ENCODE results near the gene DENND4A.
A peak's percentile ranks its signal among the peaks of the same experiment; 100 is the strongest.
"Not testable (repeated sequence)": the region's sequence is repeated elsewhere in the genome, so short reads cannot be mapped to it uniquely, and the experiment has no call there.

The DENND4A gene

DNA sequence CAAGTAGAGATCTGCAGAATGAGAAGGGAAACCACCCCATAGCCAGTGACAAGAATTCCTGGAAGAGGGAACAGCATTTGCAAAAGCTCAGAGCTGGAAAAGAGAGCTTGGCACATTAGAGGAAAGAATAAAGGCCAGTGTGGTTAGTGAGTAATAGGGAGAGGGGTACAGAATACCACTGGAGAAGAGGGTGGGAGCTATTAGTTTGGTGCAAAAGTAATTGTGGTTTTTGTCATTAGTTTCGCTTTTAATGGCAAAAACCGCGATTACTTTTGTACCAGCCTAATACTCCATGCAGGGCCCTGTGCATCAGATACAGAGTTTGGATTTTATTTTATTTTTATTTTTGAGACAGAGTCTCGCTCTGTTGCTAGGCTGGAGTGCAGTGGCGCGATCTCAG, 160.6 kb downstream of the DENND4A start:
- no peak for DNase-seq (ENCODE audit: low spot score)

DNA sequence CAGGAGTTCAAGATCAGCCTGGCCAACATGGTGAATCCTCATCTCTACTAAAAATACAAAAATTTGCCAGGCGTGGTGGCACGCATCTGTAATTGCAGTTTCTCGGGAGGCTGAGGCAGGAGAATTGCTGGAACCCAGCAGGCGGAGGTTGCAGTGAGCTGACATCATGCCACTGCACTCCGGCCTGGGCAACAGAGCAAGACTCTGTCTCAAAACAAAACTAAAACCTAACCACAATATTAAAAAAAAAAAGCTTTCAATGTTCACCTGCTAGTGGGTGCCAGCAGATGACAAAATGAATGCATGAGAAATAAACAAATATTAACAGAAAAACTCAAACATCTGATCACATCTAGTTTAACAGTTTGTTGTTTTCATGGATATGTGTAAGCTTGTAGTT, 161.3 kb downstream of the DENND4A start:
- DNase-seq (ENCODE audit: low spot score), result no peak

DNA sequence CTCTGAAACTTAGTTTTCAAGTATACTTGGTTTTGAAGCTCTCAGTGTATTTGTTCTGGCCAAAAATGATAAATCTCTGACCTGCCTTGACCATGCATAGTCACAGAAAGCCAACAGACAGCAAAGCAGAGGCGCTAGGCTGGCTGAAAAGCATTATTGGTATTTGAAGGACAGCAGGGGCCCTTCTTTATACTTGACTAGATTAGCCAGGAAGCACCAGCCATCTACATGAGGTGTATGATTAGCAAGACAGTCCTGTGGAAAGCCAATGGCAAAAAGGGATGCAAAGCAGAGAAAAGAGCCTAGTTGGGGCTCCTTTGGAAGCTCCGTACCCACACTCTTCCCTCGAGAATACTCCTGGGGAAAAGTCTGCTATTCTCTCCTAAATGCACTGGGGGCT, 162.5 kb downstream of the DENND4A start:
- no peak for DNase-seq (ENCODE audit: low spot score)

DNA sequence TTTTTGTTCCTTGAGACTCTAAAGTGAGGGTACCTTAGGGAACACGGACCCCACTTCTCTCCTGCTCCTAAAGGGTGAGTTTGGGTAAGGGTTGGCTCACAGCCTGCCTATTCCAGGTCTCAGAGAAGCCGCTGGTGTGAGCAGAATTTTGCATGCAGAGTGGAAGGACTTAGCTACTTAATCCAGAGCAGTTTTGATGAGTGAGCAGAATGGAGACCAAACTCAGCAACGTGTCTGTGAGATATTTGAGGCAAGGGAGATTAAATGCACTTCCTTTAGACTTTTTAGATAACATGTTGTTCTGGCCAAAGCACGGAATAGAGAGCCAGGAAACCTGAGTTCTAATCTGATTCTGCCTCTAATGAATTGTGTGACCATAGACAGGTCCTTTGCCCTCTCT, 165.2 kb downstream of the DENND4A start:
- DNase-seq (ENCODE audit: low spot score), result no peak

DNA sequence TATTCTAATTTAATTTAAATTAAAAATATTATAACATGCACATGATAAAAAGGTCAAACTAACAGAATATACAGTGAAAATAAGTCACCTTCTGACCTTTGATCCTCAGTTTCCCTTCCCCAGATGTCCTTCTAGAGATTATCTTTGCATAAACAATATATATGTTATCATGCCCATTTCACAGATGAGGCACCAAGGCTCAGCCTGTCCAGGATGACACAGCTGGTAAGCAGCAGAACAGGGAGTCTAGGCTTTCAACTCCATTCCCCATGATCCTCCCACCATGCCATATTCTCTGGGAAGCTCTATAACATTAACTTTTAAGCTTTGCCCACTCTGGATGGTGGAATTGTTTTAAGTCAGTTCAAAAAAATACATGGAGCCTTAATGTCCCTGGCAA, 169.0 kb downstream of the DENND4A start:
- no peak for DNase-seq (ENCODE audit: low spot score)

DNA sequence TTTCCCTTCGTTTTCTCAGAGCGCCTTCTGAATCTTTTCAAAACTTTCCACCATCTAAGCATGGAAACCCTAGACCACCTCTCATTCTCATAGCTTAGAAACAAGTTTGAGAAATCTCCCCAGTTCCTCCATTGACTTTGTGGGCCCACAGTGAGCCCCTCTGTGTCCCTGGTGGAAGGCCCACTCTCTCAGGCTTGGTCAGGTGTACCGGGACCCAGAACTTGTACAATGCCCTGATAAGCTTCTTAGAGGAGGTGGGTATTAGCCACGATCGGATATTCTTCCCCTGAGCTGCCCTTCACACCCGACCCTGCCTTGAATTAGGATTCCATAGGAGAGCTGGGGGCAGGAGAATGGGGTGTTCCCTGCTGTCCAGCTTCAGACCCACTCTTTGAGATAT, 170.5 kb downstream of the DENND4A start, which contains the start of gene SLC24A1:
Gene SLC24A1, plus strand, starts transcription at position 301 of the 400 bp plus-strand sequence. CDS start 2,143 bp downstream, outside the sequence.
- DNase-seq (ENCODE audit: low spot score), result no peak

DNA sequence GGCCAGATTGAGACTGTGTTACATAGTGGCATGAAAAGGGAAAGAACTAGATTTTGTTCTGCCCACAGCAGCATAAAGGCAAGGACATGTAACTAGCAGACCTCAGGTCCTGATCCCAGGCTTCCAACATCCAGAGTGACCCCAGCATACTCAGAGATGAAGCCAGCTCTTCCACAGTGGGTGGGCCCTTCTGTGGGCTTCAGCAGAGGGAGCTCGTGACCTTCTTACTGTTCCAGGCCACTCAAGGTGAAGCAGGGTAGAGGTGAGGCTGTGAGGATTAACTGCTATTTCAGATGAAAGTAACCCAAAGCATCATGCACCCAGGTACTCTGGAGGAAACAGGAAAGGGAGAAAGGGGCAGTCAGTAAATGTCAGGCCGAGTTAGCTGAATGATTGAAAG, 171.3 kb downstream of the DENND4A start:
- no peak for DNase-seq (ENCODE audit: low spot score)

DNA sequence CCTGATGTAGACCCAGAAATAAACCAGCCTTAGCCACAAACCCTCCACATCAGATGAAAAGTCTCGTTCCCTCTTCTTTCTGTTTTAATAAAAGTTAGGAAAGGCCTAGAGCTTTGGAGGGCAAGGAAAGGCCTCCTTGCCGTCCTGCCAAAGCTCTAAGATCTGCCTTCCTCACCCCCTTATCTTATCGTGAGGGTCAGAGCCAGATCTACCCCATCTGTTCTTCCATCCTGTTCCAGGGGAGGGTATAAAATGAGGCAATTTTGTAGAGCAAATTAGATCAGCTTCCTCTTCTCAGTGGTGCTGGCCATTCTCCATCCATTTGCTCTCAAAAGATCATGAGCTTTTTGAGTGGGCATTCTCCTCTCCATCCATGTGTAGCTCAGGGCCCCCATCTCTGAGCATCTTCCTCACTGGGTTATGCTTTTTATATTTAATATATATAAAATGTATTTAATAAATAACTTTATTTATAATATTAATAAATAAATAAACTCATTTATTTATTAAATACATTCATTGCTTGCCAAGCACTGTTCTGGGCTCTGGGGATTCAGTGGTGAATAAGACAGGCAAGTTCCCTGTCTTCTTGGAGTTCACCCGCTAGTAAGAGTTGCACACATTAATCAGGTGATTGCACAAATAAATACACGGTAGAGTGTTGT, 172.3 kb downstream of the DENND4A start:
- no peak for DNase-seq (ENCODE audit: low spot score)

DNA sequence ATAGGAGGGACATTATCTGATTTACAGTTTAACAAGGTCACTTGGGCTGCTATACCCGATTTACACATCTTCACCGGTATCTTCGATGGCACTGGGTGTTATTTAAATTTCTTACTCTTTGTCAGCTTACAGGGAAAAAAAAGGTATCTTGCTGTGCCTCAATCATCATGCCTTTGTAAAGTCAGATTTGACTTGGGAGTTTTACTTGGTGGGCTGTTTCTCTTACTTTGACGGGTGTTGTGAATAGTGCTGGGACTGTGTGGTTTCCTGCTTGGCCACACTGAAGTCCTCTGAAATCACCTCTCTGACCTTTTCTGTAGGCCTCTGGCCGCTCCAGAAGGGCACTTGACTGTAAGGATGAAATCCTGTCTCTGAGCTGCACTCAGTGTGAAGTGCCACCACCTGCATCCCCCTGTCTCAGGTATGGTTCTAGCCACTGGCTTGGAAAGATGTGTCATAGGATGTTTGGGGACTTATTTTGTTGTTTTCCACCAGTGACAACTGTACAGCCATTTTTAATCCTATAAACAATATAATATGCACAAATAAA, 173.5 kb downstream of the DENND4A start:
- no peak for DNase-seq (ENCODE audit: low spot score)

DNA sequence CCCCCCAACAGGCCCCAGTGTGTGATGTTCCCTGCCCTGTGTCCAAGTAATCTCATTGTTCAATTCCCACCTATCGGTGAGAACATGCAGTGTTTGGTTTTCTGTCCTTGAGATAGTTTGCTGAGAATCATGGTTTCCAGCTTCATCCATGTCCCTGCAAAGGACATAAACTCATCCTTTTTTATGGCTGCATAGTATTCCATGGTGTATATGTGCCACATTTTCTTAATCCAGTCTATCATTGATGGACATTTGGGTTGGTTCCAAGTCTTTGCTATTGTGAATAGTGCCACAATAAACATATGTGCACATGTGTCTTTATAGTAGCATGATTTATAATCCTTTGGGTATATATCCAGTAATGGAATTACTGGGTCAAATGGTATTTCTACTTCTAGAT, 176.2 kb downstream of the DENND4A start:
- DNase-seq (ENCODE audit: low spot score), result not testable (repeated sequence)

DNA sequence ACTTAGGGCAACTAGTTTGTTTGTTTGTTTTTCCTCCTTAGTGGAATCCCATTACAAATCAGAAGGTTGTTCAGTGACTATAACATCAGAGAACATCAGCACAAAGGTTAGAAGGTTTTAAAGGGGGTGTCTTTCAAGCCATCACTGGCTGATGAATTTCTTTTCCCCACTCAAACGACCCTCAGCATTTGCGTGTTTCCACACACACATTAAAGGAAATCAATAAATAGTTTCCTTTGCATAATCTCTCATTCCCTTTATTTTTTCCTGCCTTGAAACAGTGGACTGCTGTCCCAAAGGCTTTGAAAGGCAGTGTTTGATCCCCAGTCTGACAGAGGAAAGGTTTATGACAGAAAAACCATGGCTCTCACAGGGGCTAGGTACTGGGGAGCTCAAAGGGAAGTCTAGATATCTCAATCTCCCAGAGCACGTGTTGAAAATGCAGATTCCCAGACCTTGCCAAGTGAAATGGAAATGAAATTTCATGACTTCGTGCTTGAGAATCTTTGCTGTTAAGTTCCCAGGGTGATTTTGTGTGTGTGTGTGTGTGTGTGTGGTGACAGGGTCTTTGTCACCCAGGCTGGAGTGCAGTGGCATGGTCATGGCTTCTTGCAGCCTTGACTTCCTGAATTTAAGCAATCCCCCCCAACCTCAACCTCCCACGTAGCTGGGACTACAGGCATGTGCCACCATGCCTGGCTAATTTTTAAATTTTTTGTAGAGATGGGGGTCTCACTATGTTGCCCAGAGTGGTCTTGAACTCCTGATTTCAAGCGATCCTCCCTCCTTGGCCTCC, 178.9 kb downstream of the DENND4A start:
- DNase-seq (ENCODE audit: low spot score), result no peak

DNA sequence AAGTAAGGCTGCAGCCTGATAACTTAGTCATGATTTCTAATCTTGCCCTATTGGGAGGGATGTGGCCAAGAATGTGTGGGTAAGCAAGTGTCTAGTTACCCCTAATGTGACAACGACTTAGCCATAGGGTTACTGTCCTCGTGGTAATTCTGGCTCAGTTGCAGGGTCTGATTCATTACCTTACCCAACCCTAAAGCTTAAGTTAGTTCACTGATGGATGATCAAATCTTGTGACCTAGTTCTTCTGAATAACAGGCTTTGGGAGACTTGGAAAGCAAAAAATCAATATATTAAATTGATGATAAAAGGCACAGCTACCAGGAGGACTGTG, 179.5 kb downstream of the DENND4A start:
- no peak for DNase-seq (ENCODE audit: low spot score)

DNA sequence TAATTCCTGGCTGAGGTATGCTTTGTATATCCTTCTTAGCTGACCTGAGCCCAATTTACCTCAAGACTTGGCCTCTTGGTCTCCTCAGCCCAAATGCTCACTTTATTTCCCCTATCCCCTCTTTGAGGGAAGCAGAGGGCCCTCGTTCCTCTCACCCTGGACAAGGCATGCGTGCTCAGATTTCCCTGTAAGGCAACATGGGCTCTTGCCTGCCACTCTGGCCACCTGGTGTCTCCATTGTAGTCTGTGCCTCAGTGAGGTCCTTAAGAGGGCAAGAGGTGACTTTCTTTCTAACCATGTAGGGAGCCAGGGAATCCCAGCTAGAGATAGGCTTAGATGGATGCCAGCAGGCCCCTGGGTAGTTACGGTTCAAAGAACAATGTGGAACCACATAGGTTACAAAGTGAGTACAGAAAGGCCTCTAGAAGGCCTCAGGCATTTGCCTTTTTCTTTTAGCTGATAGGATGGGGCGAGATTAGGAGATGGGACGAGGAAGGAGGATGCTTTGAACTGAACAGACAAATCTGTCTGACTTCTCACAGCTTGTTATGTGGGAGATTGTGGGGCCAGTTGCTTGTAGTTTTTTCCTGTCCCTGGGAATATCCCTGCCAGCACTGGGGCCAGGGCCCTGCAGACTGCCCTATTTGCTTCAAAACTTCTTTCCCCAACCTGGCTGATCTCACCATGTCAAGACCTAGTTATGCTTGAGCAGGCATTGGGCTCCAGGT, 180.0 kb downstream of the DENND4A start:
- no peak for DNase-seq (ENCODE audit: low spot score)

DNA sequence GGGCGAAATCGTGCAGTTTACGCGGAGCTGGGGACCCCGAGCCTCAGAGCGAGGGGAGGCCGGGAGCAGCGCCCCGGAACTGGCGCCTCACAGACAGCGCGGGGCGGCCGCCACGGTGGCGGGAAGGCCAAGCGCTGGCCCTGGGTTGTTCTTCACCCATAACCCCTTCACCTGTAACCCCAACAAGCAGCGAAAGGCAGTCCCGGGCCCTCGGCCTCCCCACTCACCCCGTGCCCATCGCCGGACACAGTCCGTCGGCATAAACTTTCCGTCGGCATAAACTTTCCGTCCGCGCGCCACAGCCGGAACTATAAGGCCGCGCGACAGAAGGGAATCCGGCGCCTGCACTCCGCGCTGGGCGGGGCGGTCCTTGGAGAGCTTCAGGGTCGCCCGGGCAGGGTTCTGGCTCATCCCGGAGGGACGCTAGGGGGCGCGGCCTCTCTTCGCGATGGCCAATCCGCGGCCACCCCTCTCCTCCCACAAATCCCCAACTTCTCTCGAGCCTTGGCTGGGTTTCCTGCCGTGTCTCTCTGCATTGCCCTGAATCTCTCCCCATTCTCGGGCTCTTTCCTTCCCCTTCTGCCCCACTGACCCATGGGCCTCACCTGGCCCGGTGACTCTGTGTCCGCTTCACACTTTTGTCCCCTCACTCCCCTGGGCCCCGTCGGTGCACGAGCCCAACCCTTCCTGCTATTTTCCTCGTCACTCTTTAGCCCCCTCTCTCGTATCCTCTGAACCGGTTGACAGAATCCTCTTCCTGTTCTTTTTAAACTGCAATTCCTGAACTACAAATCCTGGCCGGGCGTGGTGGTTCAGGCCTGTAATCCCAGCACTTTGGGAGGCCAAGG, 181.0 kb downstream of the DENND4A start, which contains the start of gene INTS14:
Gene INTS14, minus strand, starts transcription at position 261 of the 848 bp plus-strand sequence. CDS start 3,751 bp downstream, outside the sequence.
- peak; percentile 97 for DNase-seq (ENCODE audit: low spot score)

All from hepatic stellate cell (primary cell).